HCT116 (cell line): ENCODE data around the gene ITPKB.

Experiments
- CEBPB ChIP-seq: IDR thresholded peaks from 2 replicates; pipeline ENCODE4 v1.6.1; 2012; ENCODE audit warnings: low read depth
- ELF1 ChIP-seq: IDR thresholded peaks from 2 replicates; pipeline ENCODE4 v1.6.1; 2012; ENCODE audit warnings: low read depth, borderline replicate concordance
- EZH2 ChIP-seq: fragments of 200-600 bp; sonication (generic); IDR thresholded peaks from 2 replicates; pipeline ENCODE4 v1.6.1; 2017; ENCODE audit warnings: antibody characterized with exemption, mixed run types
- EZH2phosphoT487 ChIP-seq: fragments of 200-600 bp; IDR thresholded peaks from 2 replicates; pipeline ENCODE4 v1.6.1; 2018; ENCODE audit warnings: antibody characterized with exemption, borderline replicate concordance
- FOSL1 ChIP-seq: IDR thresholded peaks from 2 replicates; pipeline ENCODE4 v1.6.1; 2012; ENCODE audit warnings: low read depth
- JUND ChIP-seq: IDR thresholded peaks from 2 replicates; pipeline ENCODE4 v1.6.1; 2012
- POLR2A ChIP-seq: IDR thresholded peaks from 2 replicates; pipeline ENCODE4 v1.7.0; 2011; ENCODE audit warnings: borderline replicate concordance; ENCODE audit not compliant: insufficient read depth, insufficient read length; ENCODE audit errors: extremely low read depth
- POLR2AphosphoS5 ChIP-seq: IDR thresholded peaks from 2 replicates; pipeline ENCODE4 v1.6.1; 2011; ENCODE audit warnings: mild to moderate bottlenecking, low read depth, low read length, moderate library complexity
- RAD21 ChIP-seq: IDR thresholded peaks from 2 replicates; pipeline ENCODE4 v1.6.1; 2012; ENCODE audit warnings: low read depth, mild to moderate bottlenecking
- YY1 ChIP-seq: IDR thresholded peaks from 2 replicates; pipeline ENCODE4 v1.6.1; 2011; ENCODE audit warnings: low read length, low read depth, moderate library complexity, mild to moderate bottlenecking; ENCODE audit not compliant: insufficient replicate concordance; ENCODE audit errors: extremely low read depth
- TF ChIP-seq, protein P1 (sequence below), 3 experiments: fragments of 200-600 bp in 1 of 3; sonication (generic) in 1 of 3; IDR thresholded peaks in 2 of 3; conservative IDR thresholded peaks in 1 of 3; 2 replicates each; pipeline ENCODE4 v1.5.1; 2012 to 2017; ENCODE audit warnings: low read depth in 2 of 3, low read length in 2 of 3, antibody characterized with exemption in 1 of 3, borderline replicate concordance in 1 of 3, control low read depth in 1 of 3, mild to moderate bottlenecking in 1 of 3, mixed read lengths in 1 of 3, mixed run types in 1 of 3, moderate library complexity in 1 of 3; ENCODE audit not compliant: insufficient read depth in 1 of 3
- TF ChIP-seq, protein P2 (sequence below): IDR thresholded peaks from 2 replicates; pipeline ENCODE4 v1.6.1; 2012

DNA sequence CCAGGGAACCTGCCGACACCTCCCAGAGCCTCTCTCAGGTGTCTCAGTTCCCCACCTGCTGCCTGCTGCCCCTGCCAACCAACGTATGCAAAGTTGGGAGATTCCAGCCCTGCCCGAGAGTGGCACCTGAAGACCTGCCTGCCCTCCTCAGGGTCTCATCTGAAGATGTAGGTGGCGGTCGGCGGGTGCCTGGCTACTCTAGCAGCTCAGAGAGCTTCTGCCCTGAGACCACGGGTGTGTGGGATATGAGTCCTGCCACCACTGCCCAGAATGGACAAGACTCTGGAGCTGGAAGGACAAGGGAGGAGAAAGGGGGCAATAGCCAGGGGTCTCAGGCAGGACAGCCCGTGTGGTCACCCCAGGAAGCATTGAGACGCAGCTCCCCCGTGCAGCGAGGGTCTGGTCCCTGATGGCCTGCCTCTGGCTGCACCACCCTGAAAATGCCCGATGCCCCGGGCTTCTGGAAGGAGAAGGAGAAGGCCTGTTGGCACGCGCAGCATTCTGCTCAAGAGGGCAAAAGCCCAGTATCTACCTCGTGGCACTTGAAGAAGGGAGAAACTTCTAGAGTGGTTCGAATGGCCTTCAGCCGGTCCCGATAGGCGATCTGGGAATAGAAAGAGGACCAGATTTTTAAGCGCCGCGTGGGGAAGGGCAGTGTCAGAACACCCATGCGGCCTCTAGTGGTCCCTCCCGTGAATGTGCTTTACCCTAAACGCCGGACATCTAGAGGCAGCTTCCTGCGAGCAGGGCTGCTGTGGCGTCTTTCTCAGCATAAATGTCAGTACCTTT lies 101.7 kb downstream of the ITPKB start:
- TF ChIP-seq EZH2phosphoT487 (no peak), POLR2A (no peak), RAD21 (no peak; the same call in 1 of the 2 replicates), EZH2 (no peak), POLR2AphosphoS5 (no peak), ELF1 (no peak), YY1 (no peak), CEBPB (no peak), FOSL1 (no peak), JUND (no peak)
- TF ChIP-seq, protein P1, sequence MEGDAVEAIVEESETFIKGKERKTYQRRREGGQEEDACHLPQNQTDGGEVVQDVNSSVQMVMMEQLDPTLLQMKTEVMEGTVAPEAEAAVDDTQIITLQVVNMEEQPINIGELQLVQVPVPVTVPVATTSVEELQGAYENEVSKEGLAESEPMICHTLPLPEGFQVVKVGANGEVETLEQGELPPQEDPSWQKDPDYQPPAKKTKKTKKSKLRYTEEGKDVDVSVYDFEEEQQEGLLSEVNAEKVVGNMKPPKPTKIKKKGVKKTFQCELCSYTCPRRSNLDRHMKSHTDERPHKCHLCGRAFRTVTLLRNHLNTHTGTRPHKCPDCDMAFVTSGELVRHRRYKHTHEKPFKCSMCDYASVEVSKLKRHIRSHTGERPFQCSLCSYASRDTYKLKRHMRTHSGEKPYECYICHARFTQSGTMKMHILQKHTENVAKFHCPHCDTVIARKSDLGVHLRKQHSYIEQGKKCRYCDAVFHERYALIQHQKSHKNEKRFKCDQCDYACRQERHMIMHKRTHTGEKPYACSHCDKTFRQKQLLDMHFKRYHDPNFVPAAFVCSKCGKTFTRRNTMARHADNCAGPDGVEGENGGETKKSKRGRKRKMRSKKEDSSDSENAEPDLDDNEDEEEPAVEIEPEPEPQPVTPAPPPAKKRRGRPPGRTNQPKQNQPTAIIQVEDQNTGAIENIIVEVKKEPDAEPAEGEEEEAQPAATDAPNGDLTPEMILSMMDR (IDR thresholded peaks at IDR 0.05 in 2 of 3, conservative IDR thresholded peaks at IDR 0.05 in 1 of 3; ENCODE audit: borderline replicate concordance in 1 of 3, insufficient read depth in 1 of 3, low read depth in 2 of 3, low read length in 2 of 3): peak in 2 of 3 experiments; percentile 26 to 31; a peak in 4 of 6 replicates
- TF ChIP-seq, protein P2, sequence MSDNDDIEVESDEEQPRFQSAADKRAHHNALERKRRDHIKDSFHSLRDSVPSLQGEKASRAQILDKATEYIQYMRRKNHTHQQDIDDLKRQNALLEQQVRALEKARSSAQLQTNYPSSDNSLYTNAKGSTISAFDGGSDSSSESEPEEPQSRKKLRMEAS: no peak
